SK-N-MC (cell line): ENCODE data around the gene CEACAM5.

Experiments used
- DNase-seq: peaks from one replicate; pipeline ENCODE4 v3.0.0-alpha.2; 2011; ENCODE audit warnings: low read depth, low spot score
- H3K27ac ChIP-seq: fragments of 200-600 bp; sonication (generic); 2 replicates; pipeline ENCODE4 v1.5.1; 2016; ENCODE audit warnings: mixed run types
- H3K36me3 ChIP-seq: fragments of 200-600 bp; sonication (generic); 2 replicates; pipeline ENCODE4 v1.6.1; 2017; ENCODE audit warnings: antibody characterized with exemption, low read length, mixed read lengths; ENCODE audit not compliant: insufficient read depth
- H3K4me3 ChIP-seq: fragments of 200-600 bp; sonication (generic); 2 replicates; pipeline ENCODE4 v1.5.1; 2016
- H3K9ac ChIP-seq: fragments of 200-600 bp; sonication (generic); 2 replicates; pipeline ENCODE4 v1.8.0; 2017; ENCODE audit warnings: mixed run types, mixed read lengths; ENCODE audit not compliant: insufficient read length
- H3K9me3 ChIP-seq: fragments of 200-600 bp; sonication (generic); 2 replicates; pipeline ENCODE4 v1.6.1; 2017; ENCODE audit warnings: low read depth, mild to moderate bottlenecking, antibody characterized with exemption, low read length, moderate library complexity, mixed read lengths
- EZH2 ChIP-seq: fragments of 200-600 bp; sonication (generic); IDR thresholded peaks from one replicate; pipeline ENCODE4 v1.6.1; 2017; ENCODE audit warnings: antibody characterized with exemption
- FOXP2 ChIP-seq: optimal IDR thresholded peaks from 2 replicates; pipeline ENCODE3; 2011; ENCODE audit warnings: mild to moderate bottlenecking, moderate library complexity; ENCODE audit not compliant: insufficient read depth; ENCODE audit errors: extremely low read length, control extremely low read depth
- POLR2AphosphoS5 ChIP-seq: IDR thresholded peaks from 2 replicates; pipeline ENCODE4 v1.6.1; 2012; ENCODE audit warnings: mild to moderate bottlenecking, low read depth, low read length, borderline replicate concordance

The CEACAM5 gene

DNA sequence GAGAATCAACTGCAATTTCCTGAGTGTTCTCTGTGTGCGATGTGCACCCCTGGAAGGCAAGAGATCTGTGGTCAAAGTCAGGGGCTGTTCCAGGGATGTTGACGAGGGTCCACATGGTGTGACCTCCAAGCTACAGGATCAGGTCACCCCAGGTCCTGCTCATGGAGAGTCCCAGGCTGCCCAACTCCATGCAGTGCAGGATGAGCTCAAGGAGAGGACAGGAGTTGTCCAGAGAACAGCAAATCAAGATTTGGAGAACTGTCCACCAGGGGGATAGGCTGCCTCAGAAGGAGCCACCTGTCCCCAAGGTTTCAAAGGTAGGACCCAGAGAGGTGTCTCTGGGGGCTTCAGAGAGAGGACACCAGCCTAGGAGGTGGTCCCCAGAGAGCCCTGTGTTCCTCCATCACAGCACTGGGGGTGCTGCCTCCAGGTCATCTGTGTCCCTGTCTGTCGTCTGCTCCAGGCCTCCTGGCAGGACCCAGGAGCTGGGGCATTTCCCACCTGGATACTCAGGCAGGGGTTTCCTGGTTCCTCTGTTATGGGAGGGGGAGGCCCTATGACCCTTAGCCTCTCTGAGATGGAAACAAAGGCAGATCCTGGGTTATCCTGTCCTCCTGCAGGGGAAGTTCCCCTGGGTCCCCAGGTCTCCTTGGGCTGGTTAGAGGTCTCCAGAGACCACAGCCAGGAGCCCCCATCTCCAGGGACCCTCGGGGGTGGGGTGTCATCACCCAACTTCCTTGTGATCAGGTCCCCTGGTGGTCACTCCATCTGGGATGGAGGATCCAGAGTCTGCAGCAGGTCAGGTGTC, 18.2 kb upstream of the CEACAM5 start:
- TF ChIP-seq POLR2AphosphoS5 (no peak), FOXP2 (no peak), EZH2 (no peak)
- Histone ChIP-seq H3K27ac (no peak overlapping the region), H3K4me3 (no peak overlapping the region), H3K9ac (no peak overlapping the region), H3K9me3 (no peaks in the 10 kb centered on the region), H3K36me3 (no peaks in the 10 kb centered on the region)
- DNase-seq: no peak

DNA sequence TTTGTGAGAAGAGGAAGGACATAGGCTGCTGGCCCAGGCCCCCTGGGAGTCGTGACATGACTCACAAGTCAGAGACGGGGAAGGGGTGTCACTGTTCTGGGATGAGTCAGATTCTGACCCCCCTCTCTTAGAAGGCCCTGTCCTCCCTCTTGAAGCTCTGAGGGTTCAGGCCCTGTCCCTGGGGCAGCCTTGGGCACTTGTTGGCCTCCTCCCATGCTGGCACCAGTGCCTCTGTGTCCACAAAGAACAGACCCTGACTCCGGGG, 17.7 kb upstream of the CEACAM5 start:
- no peak for DNase-seq
- TF ChIP-seq FOXP2 (no peak), EZH2 (no peak), POLR2AphosphoS5 (no peak)
- H3K27ac ChIP-seq: no peak overlapping the region
- H3K4me3 ChIP-seq: no peak overlapping the region
- H3K9me3 ChIP-seq: no peaks in the 10 kb centered on the region
- no peaks in the 10 kb centered on the region for H3K36me3 ChIP-seq
- no peak overlapping the region for H3K9ac ChIP-seq

DNA sequence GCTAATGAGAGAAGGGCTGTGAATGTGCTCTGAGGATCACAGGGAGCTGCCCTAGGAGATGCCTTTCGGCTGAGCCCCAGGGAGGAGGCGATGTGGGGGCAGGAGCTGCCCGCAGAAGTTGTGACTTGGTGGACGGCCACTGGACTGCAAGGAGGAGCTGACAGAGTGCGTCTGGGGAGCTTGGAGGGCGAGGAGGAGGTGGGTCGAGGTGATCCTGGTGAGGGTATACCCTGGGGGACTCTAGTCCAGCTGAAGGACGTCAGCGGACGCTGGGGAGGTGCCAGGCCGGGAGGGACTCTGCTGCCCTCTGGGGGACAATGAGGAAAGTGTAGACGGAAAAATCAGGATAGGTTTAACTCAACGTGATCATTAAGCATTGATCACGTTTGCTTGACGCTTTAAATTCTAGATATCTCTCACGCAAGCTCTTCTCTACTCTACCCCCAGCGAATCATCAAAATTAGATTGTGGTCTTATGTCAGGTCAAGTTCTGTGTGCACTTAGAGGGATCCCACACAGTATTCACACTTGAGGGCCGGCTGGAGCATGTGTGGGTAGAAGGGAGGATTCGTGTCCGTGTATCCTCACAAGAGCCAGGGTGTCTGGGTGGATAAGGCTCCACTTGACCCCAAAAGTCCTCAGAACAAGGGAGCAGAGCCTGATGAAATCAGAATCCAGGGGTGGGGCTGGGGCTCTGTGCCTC, 17.0 kb upstream of the CEACAM5 start:
- H3K9ac ChIP-seq: no peak overlapping the region
- no peak overlapping the region for H3K27ac ChIP-seq
- TF ChIP-seq EZH2 (no peak), FOXP2 (no peak), POLR2AphosphoS5 (no peak)
- H3K36me3 ChIP-seq: no peaks in the 10 kb centered on the region
- no peak for DNase-seq
- H3K4me3 ChIP-seq: no peak overlapping the region
- H3K9me3 ChIP-seq: no peaks in the 10 kb centered on the region

DNA sequence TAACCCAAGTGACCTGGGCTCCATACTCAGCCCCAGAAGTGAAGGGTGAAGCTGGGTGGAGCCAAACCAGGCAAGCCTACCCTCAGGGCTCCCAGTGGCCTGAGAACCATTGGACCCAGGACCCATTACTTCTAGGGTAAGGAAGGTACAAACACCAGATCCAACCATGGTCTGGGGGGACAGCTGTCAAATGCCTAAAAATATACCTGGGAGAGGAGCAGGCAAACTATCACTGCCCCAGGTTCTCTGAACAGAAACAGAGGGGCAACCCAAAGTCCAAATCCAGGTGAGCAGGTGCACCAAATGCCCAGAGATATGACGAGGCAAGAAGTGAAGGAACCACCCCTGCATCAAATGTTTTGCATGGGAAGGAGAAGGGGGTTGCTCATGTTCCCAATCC, 14.2 kb upstream of the CEACAM5 start:
- H3K9me3 ChIP-seq: no peaks in the 10 kb centered on the region

DNA sequence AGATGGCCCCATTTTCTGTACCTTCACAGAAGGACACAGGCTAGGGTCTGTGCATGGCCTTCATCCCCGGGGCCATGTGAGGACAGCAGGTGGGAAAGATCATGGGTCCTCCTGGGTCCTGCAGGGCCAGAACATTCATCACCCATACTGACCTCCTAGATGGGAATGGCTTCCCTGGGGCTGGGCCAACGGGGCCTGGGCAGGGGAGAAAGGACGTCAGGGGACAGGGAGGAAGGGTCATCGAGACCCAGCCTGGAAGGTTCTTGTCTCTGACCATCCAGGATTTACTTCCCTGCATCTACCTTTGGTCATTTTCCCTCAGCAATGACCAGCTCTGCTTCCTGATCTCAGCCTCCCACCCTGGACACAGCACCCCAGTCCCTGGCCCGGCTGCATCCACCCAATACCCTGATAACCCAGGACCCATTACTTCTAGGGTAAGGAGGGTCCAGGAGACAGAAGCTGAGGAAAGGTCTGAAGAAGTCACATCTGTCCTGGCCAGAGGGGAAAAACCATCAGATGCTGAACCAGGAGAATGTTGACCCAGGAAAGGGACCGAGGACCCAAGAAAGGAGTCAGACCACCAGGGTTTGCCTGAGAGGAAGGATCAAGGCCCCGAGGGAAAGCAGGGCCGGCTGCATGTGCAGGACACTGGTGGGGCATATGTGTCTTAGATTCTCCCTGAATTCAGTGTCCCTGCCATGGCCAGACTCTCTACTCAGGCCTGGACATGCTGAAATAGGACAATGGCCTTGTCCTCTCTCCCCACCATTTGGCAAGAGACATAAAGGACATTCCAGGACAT, 13.4 kb upstream of the CEACAM5 start:
- Histone ChIP-seq H3K27ac (no peak overlapping the region), H3K9ac (no peak overlapping the region)
- TF ChIP-seq POLR2AphosphoS5 (no peak), EZH2 (no peak), FOXP2 (no peak)

More for the DNA sequence above, 14.2 kb upstream of the CEACAM5 start:
- no peaks in the 10 kb centered on the region for H3K36me3 ChIP-seq
- no peak for DNase-seq
- H3K4me3 ChIP-seq: no peak overlapping the region
- H3K27ac ChIP-seq: no peak overlapping the region
- no peak overlapping the region for H3K9ac ChIP-seq
- TF ChIP-seq FOXP2: no peak
- no peak for TF ChIP-seq POLR2AphosphoS5
- TF ChIP-seq EZH2: no peak

DNA sequence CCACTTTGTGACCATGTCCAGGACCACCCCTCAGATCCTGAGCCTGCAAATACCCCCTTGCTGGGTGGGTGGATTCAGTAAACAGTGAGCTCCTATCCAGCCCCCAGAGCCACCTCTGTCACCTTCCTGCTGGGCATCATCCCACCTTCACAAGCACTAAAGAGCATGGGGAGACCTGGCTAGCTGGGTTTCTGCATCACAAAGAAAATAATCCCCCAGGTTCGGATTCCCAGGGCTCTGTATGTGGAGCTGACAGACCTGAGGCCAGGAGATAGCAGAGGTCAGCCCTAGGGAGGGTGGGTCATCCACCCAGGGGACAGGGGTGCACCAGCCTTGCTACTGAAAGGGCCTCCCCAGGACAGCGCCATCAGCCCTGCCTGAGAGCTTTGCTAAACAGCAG, 12.7 kb upstream of the CEACAM5 start:
- H3K4me3 ChIP-seq: no peak overlapping the region
- TF ChIP-seq POLR2AphosphoS5 (no peak), FOXP2 (no peak), EZH2 (no peak)
- H3K9me3 ChIP-seq: no peaks in the 10 kb centered on the region
- no peak overlapping the region for H3K27ac ChIP-seq
- no peak overlapping the region for H3K9ac ChIP-seq
- no peaks in the 10 kb centered on the region for H3K36me3 ChIP-seq
- DNase-seq: no peak

More for the DNA sequence above, 13.4 kb upstream of the CEACAM5 start:
- Histone ChIP-seq H3K4me3 (no peak overlapping the region), H3K36me3 (no peaks in the 10 kb centered on the region), H3K9me3 (no peaks in the 10 kb centered on the region)
- DNase-seq: no peak

DNA sequence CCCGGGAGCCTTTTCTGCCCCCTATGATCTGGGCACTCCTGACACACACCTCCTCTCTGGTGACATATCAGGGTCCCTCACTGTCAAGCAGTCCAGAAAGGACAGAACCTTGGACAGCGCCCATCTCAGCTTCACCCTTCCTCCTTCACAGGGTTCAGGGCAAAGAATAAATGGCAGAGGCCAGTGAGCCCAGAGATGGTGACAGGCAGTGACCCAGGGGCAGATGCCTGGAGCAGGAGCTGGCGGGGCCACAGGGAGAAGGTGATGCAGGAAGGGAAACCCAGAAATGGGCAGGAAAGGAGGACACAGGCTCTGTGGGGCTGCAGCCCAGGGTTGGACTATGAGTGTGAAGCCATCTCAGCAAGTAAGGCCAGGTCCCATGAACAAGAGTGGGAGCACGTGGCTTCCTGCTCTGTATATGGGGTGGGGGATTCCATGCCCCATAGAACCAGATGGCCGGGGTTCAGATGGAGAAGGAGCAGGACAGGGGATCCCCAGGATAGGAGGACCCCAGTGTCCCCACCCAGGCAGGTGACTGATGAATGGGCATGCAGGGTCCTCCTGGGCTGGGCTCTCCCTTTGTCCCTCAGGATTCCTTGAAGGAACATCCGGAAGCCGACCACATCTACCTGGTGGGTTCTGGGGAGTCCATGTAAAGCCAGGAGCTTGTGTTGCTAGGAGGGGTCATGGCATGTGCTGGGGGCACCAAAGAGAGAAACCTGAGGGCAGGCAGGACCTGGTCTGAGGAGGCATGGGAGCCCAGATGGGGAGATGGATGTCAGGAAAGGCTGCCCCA, 11.8 kb upstream of the CEACAM5 start:
- TF ChIP-seq EZH2 (no peak), FOXP2 (no peak), POLR2AphosphoS5 (no peak)
- Histone ChIP-seq H3K4me3 (no peak overlapping the region), H3K27ac (no peak overlapping the region), H3K9me3 (no peaks in the 10 kb centered on the region), H3K36me3 (no peaks in the 10 kb centered on the region), H3K9ac (no peak overlapping the region)
- no peak for DNase-seq

DNA sequence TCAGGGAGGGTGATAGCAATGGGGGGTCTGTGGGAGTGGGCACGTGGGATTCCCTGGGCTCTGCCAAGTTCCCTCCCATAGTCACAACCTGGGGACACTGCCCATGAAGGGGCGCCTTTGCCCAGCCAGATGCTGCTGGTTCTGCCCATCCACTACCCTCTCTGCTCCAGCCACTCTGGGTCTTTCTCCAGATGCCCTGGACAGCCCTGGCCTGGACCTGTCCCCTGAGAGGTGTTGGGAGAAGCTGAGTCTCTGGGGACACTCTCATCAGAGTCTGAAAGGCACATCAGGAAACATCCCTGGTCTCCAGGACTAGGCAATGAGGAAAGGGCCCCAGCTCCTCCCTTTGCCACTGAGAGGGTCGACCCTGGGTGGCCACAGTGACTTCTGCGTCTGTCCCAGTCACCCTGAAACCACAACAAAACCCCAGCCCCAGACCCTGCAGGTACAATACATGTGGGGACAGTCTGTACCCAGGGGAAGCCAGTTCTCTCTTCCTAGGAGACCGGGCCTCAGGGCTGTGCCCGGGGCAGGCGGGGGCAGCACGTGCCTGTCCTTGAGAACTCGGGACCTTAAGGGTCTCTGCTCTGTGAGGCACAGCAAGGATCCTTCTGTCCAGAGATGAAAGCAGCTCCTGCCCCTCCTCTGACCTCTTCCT, 11.1 kb upstream of the CEACAM5 start:
- DNase-seq: no peak
- Histone ChIP-seq H3K36me3 (no peaks in the 10 kb centered on the region), H3K9me3 (no peaks in the 10 kb centered on the region), H3K4me3 (no peak overlapping the region), H3K27ac (no peak overlapping the region), H3K9ac (no peak overlapping the region)
- TF ChIP-seq POLR2AphosphoS5: no peak
- TF ChIP-seq EZH2: no peak
- TF ChIP-seq FOXP2: no peak
